ENCODE results near the gene MYH14. TPM values are rescaled to one million over a fixed set of nuclear protein-coding genes. Genes with fewer than 3 reads are reported as not detected.
"Not testable (repeated sequence)": the region's sequence is repeated elsewhere in the genome, so short reads cannot be mapped to it uniquely, and the experiment has no call there.

The MYH14 gene
- total and polyA plus RNA-seq, 3 experiments from 2014 or later = not detected

GRCh38 chr19:50222691-50223438 is 19.4 kb downstream of the MYH14 start:
- H3K4me3 ChIP-seq (ENCODE audit: low read length) = no peak overlapping the region
- ChIA-PET POLR2A (no interaction called here), CTCF (no interaction called here)
- peaks cover 3% of the 10 kb centered on the region for H3K27me3 ChIP-seq (ENCODE audit: insufficient read depth, low read length, poor library complexity, severe bottlenecking)
- DNase-seq = no peak
- H3K9me3 ChIP-seq (ENCODE audit: low read length) = no peaks in the 10 kb centered on the region
- Mint-ChIP-seq H3K4me1 (no peaks in the 10 kb centered on the region), H3K36me3 (no peaks in the 10 kb centered on the region), H3K27ac (no peak overlapping the region), H3K4me3 (no peak overlapping the region), H3K9me3 (peaks cover 0 to 11% (median 6%) of the 10 kb centered on the region in 5 donors), H3K27me3 (peaks cover 11 to 17% of the 10 kb centered on the region in 2 donors)
- no peaks in the 10 kb centered on the region for H3K36me3 ChIP-seq (ENCODE audit: insufficient read depth, low read length)
- no peak overlapping the region for H3K27ac ChIP-seq (ENCODE audit: low read depth, low read length)
- H3K4me1 ChIP-seq (ENCODE audit: insufficient read depth, low read length) = no peaks in the 10 kb centered on the region

- Mint-ChIP-seq H3K4me1 (no peaks in the 10 kb centered on the region), H3K4me3 (no peak overlapping the region), H3K36me3 (no peaks in the 10 kb centered on the region), H3K9me3 (peaks cover 0 to 11% (median 6%) of the 10 kb centered on the region in 5 donors), H3K27me3 (peaks cover 11 to 17% of the 10 kb centered on the region in 2 donors), H3K27ac (no peak overlapping the region)
- Histone ChIP-seq H3K27me3 (ENCODE audit: insufficient read depth, low read length, poor library complexity, severe bottlenecking) (peaks cover 3% of the 10 kb centered on the region), H3K4me3 (ENCODE audit: low read length) (no peak overlapping the region), H3K4me1 (ENCODE audit: insufficient read depth, low read length) (no peaks in the 10 kb centered on the region), H3K36me3 (ENCODE audit: insufficient read depth, low read length) (no peaks in the 10 kb centered on the region), H3K9me3 (ENCODE audit: low read length) (no peaks in the 10 kb centered on the region), H3K27ac (ENCODE audit: low read depth, low read length) (no peak overlapping the region)
- no peak for DNase-seq
- CTCF ChIA-PET = no interaction called here
- POLR2A ChIA-PET = no interaction called here
Measured at GRCh38 chr19:50223439-50223716, 20.0 kb downstream of the MYH14 start.

GRCh38 chr19:50224986-50225747 is 21.7 kb downstream of the MYH14 start:
- H3K4me3 ChIP-seq (ENCODE audit: low read length) = no peak overlapping the region
- no peak for DNase-seq
- no peak overlapping the region for H3K27ac ChIP-seq (ENCODE audit: low read depth, low read length)
- ChIA-PET CTCF (no interaction called here), POLR2A (no interaction called here)
- no peaks in the 10 kb centered on the region for H3K4me1 ChIP-seq (ENCODE audit: insufficient read depth, low read length)
- H3K9me3 ChIP-seq (ENCODE audit: low read length) = no peaks in the 10 kb centered on the region
- H3K36me3 ChIP-seq (ENCODE audit: insufficient read depth, low read length) = no peaks in the 10 kb centered on the region
- H3K27ac Mint-ChIP-seq = no peak overlapping the region
- H3K4me3 Mint-ChIP-seq = no peak overlapping the region
- H3K27me3 Mint-ChIP-seq = peaks cover 14 to 20% of the 10 kb centered on the region in 2 donors
- H3K9me3 Mint-ChIP-seq = peaks cover 0 to 11% (median 4%) of the 10 kb centered on the region in 5 donors
- no peaks in the 10 kb centered on the region for H3K4me1 Mint-ChIP-seq
- H3K36me3 Mint-ChIP-seq = no peaks in the 10 kb centered on the region
- H3K27me3 ChIP-seq (ENCODE audit: insufficient read depth, low read length, poor library complexity, severe bottlenecking) = peaks cover 3% of the 10 kb centered on the region

GRCh38 chr19:50226536-50226935 is 23.1 kb downstream of the MYH14 start:
- H3K27ac Mint-ChIP-seq = no peak overlapping the region
- Histone ChIP-seq H3K4me3 (ENCODE audit: low read length) (no peak overlapping the region), H3K9me3 (ENCODE audit: low read length) (no peaks in the 10 kb centered on the region), H3K4me1 (ENCODE audit: insufficient read depth, low read length) (no peaks in the 10 kb centered on the region), H3K27me3 (ENCODE audit: insufficient read depth, low read length, poor library complexity, severe bottlenecking) (peaks cover 3% of the 10 kb centered on the region), H3K36me3 (ENCODE audit: insufficient read depth, low read length) (no peaks in the 10 kb centered on the region), H3K27ac (ENCODE audit: low read depth, low read length) (no peak overlapping the region)
- DNase-seq = no peak
- H3K36me3 Mint-ChIP-seq = no peaks in the 10 kb centered on the region
- H3K9me3 Mint-ChIP-seq = peaks cover 0 to 11% (median 4%) of the 10 kb centered on the region in 5 donors
- H3K4me1 Mint-ChIP-seq = no peaks in the 10 kb centered on the region
- peaks cover 15 to 25% of the 10 kb centered on the region in 2 donors for H3K27me3 Mint-ChIP-seq
- ChIA-PET CTCF (no interaction called here), POLR2A (no interaction called here)
- no peak overlapping the region for H3K4me3 Mint-ChIP-seq

- CTCF ChIA-PET, H3K27ac Mint-ChIP-seq: not testable (repeated sequence)
- peaks cover 0 to 11% (median 4%) of the 10 kb centered on the region in 5 donors for H3K9me3 Mint-ChIP-seq
Measured at GRCh38 chr19:50228153-50228552, 24.7 kb downstream of the MYH14 start.

GRCh38 chr19:50230379-50231351 is 27.2 kb downstream of the MYH14 start:
- no peaks in the 10 kb centered on the region for H3K4me1 ChIP-seq (ENCODE audit: insufficient read depth, low read length)
- no peak overlapping the region for H3K4me3 Mint-ChIP-seq
- H3K4me1 Mint-ChIP-seq = no peaks in the 10 kb centered on the region
- H3K9me3 Mint-ChIP-seq = no peaks in the 10 kb centered on the region
- no peak for DNase-seq
- H3K27me3 Mint-ChIP-seq = peaks cover 4 to 15% of the 10 kb centered on the region in 2 donors
- H3K4me3 ChIP-seq (ENCODE audit: low read length) = no peak overlapping the region
- H3K9me3 ChIP-seq (ENCODE audit: low read length) = no peaks in the 10 kb centered on the region
- ChIA-PET CTCF (no interaction called here), POLR2A (no interaction called here)
- no peak overlapping the region for H3K27ac ChIP-seq (ENCODE audit: low read depth, low read length)
- H3K27ac Mint-ChIP-seq = no peak overlapping the region
- H3K27me3 ChIP-seq (ENCODE audit: insufficient read depth, low read length, poor library complexity, severe bottlenecking) = peaks cover 3% of the 10 kb centered on the region
- no peaks in the 10 kb centered on the region for H3K36me3 ChIP-seq (ENCODE audit: insufficient read depth, low read length)
- H3K36me3 Mint-ChIP-seq = no peaks in the 10 kb centered on the region

More at GRCh38 chr19:50228153-50228552, 24.7 kb downstream of the MYH14 start:
- H3K4me1 ChIP-seq (ENCODE audit: insufficient read depth, low read length); H3K36me3 Mint-ChIP-seq; H3K36me3 ChIP-seq (ENCODE audit: insufficient read depth, low read length); POLR2A ChIA-PET; H3K27ac ChIP-seq (ENCODE audit: low read depth, low read length); DNase-seq; H3K27me3 ChIP-seq (ENCODE audit: insufficient read depth, low read length, poor library complexity, severe bottlenecking); H3K9me3 ChIP-seq (ENCODE audit: low read length); H3K4me3 ChIP-seq (ENCODE audit: low read length); H3K4me1 Mint-ChIP-seq; H3K4me3 Mint-ChIP-seq: not testable (repeated sequence)
- peaks cover 8 to 18% of the 10 kb centered on the region in 2 donors for H3K27me3 Mint-ChIP-seq

GRCh38 chr19:50231417-50231816 is 28.0 kb downstream of the MYH14 start:
- H3K9me3 Mint-ChIP-seq; H3K4me1 ChIP-seq (ENCODE audit: insufficient read depth, low read length); H3K36me3 ChIP-seq (ENCODE audit: insufficient read depth, low read length); H3K9me3 ChIP-seq (ENCODE audit: low read length); DNase-seq; H3K4me3 ChIP-seq (ENCODE audit: low read length); H3K4me3 Mint-ChIP-seq; POLR2A ChIA-PET; H3K4me1 Mint-ChIP-seq; H3K27me3 ChIP-seq (ENCODE audit: insufficient read depth, low read length, poor library complexity, severe bottlenecking); H3K27ac ChIP-seq (ENCODE audit: low read depth, low read length); H3K36me3 Mint-ChIP-seq; CTCF ChIA-PET; H3K27ac Mint-ChIP-seq: not testable (repeated sequence)
- H3K27me3 Mint-ChIP-seq = peaks cover 4 to 18% of the 10 kb centered on the region in 2 donors

- H3K36me3 Mint-ChIP-seq = no peaks in the 10 kb centered on the region
- H3K27ac Mint-ChIP-seq = no peak overlapping the region
- Histone ChIP-seq H3K36me3 (ENCODE audit: insufficient read depth, low read length) (no peaks in the 10 kb centered on the region), H3K27me3 (ENCODE audit: insufficient read depth, low read length, poor library complexity, severe bottlenecking) (peaks cover 3% of the 10 kb centered on the region), H3K4me3 (ENCODE audit: low read length) (no peak overlapping the region), H3K9me3 (ENCODE audit: low read length) (no peaks in the 10 kb centered on the region), H3K4me1 (ENCODE audit: insufficient read depth, low read length) (no peaks in the 10 kb centered on the region), H3K27ac (ENCODE audit: low read depth, low read length) (no peak overlapping the region)
- POLR2A ChIA-PET = no interaction called here
- H3K4me1 Mint-ChIP-seq = no peaks in the 10 kb centered on the region
- H3K27me3 Mint-ChIP-seq = peaks cover 4 to 20% of the 10 kb centered on the region in 2 donors
- CTCF ChIA-PET = no interaction called here
- no peak overlapping the region for H3K4me3 Mint-ChIP-seq
- no peaks in the 10 kb centered on the region for H3K9me3 Mint-ChIP-seq
- no peak for DNase-seq
Measured at GRCh38 chr19:50231821-50232220, 28.4 kb downstream of the MYH14 start.
